Dorsolateral prefrontal cortex (tissue), 118 donors: ENCODE data around the gene PGGT1B. TPM values are rescaled to one million over a fixed set of nuclear protein-coding genes. Genes with fewer than 3 reads are reported as not detected.

Experiments
- total RNA-seq, 120 experiments: library from RNA; stranded (reverse); gene quantifications; one replicate each; pipeline versions ENCODE4 v1.2.3 to v1.2.4, GENCODE V29; 2022

PGGT1B gene
- total RNA-seq, 120 experiments from 2014 or later, result 20.2 to 40.7 (median 30.1) TPM

Other genes with a start within 250 kb of the PGGT1B start
- gene TRIM36, start 93.0 kb downstream of the PGGT1B start, total RNA-seq, result 10 to 100 TPM; 16.6 to 66.6 (median 40.9) TPM
- gene CCDC112, start 33.8 kb upstream of the PGGT1B start, total RNA-seq, result 10 to 100 TPM in 78 of 120 experiments, 1 to 10 TPM in 42; 5.8 to 17.1 (median 10.8) TPM